ENCODE data around the gene COL10A1.

DNA sequence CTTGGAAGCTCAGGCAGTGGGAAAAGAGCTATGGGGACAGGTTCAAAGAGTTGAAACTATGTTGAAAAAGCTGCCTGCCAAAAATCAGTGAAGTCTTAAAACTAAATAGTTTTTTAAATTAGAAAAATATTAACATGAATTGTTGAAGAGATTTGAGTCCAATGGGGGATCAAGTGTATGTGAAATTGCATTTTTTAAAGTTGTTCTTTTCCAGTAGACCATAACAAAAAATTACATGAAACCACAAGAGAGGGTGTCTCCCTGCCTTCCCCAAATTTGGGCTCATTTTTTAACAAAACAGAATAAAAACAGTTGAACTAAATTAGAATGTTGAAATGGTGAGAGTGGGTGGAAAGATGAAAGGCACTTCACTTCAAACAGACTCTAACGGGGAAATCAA lies 31.5 kb upstream of the COL10A1 start:
- TF ChIP-seq, protein P1, sequence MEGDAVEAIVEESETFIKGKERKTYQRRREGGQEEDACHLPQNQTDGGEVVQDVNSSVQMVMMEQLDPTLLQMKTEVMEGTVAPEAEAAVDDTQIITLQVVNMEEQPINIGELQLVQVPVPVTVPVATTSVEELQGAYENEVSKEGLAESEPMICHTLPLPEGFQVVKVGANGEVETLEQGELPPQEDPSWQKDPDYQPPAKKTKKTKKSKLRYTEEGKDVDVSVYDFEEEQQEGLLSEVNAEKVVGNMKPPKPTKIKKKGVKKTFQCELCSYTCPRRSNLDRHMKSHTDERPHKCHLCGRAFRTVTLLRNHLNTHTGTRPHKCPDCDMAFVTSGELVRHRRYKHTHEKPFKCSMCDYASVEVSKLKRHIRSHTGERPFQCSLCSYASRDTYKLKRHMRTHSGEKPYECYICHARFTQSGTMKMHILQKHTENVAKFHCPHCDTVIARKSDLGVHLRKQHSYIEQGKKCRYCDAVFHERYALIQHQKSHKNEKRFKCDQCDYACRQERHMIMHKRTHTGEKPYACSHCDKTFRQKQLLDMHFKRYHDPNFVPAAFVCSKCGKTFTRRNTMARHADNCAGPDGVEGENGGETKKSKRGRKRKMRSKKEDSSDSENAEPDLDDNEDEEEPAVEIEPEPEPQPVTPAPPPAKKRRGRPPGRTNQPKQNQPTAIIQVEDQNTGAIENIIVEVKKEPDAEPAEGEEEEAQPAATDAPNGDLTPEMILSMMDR (conservative IDR thresholded peaks at IDR 0.05; ENCODE audit: low read depth, low read length), result no peak
- TF ChIP-seq BHLHE40 (IDR thresholded peaks at IDR 0.05; ENCODE audit: low read depth, low read length) (no peak), CEBPB (IDR thresholded peaks at IDR 0.05; ENCODE audit: low read depth, low read length) (no peak), NFE2L2 (IDR thresholded peaks at IDR 0.05; ENCODE audit: low read depth, low read length) (no peak), RFX5 (IDR thresholded peaks at IDR 0.05; ENCODE audit: low read depth, low read length) (no peak), FOS (IDR thresholded peaks at IDR 0.05; ENCODE audit: low read depth, low read length) (no peak), POLR2A (IDR thresholded peaks at IDR 0.05; ENCODE audit: low read depth, low read length) (no peak), MAFK (IDR thresholded peaks at IDR 0.05; ENCODE audit: low read depth, low read length) (no peak), RAD21 (IDR thresholded peaks at IDR 0.05; ENCODE audit: low read length) (no peak), MAZ (IDR thresholded peaks at IDR 0.05; ENCODE audit: borderline replicate concordance, low read depth, low read length) (no peak), SMC3 (IDR thresholded peaks at IDR 0.05; ENCODE audit: low read depth, low read length) (no peak)
- TF ChIP-seq, protein P2, sequence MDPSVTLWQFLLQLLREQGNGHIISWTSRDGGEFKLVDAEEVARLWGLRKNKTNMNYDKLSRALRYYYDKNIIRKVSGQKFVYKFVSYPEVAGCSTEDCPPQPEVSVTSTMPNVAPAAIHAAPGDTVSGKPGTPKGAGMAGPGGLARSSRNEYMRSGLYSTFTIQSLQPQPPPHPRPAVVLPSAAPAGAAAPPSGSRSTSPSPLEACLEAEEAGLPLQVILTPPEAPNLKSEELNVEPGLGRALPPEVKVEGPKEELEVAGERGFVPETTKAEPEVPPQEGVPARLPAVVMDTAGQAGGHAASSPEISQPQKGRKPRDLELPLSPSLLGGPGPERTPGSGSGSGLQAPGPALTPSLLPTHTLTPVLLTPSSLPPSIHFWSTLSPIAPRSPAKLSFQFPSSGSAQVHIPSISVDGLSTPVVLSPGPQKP (IDR thresholded peaks at IDR 0.05; ENCODE audit: borderline replicate concordance, low read depth, low read length), result no peak
- TF ChIP-seq, protein P3, sequence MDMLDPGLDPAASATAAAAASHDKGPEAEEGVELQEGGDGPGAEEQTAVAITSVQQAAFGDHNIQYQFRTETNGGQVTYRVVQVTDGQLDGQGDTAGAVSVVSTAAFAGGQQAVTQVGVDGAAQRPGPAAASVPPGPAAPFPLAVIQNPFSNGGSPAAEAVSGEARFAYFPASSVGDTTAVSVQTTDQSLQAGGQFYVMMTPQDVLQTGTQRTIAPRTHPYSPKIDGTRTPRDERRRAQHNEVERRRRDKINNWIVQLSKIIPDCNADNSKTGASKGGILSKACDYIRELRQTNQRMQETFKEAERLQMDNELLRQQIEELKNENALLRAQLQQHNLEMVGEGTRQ (IDR thresholded peaks at IDR 0.05; ENCODE audit: low read depth, low read length), result no peak
